NCI-H460 (cell line): ENCODE measurements around the gene MUTYH. TPM values are rescaled to one million over a fixed set of nuclear protein-coding genes. Genes with fewer than 3 reads are reported as not detected.

Experiments
- DNase-seq: peaks from one replicate; pipeline ENCODE4 v3.0.0-alpha.2; 2016; ENCODE audit warnings: low read depth; ENCODE audit errors: extremely low read depth
- total RNA-seq: library from RNA; depleted of rRNA; stranded (reverse); fragments of >200 nt; shearing (Covaris generic); gene quantifications from 2 replicates; pipeline ENCODE4 v1.2.3, GENCODE V29; 2014

The MUTYH gene
- total RNA-seq, 1 experiment from 2014 or later: 10.9 TPM

DNA sequence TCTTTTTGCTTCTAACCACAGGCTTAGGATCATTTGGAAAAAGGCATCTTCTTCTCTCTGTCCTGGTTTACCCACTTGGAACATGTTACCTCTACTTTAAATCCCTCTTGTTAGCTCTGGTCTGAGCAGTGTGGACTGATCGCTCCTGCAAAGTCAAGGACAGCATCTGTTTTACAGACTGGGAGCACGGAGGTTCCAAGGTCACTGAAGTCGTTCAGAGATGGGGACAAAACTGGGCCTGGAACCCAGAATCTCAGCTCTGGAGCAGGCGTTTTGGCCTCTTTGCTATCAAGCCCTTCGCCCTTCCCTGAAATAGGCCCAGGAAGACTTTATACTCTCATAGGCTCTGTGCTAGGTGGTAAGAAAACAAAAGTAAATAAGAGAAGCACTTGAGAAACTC, 11.3 kb upstream of the MUTYH start:
- DNase-seq: no peak

DNA sequence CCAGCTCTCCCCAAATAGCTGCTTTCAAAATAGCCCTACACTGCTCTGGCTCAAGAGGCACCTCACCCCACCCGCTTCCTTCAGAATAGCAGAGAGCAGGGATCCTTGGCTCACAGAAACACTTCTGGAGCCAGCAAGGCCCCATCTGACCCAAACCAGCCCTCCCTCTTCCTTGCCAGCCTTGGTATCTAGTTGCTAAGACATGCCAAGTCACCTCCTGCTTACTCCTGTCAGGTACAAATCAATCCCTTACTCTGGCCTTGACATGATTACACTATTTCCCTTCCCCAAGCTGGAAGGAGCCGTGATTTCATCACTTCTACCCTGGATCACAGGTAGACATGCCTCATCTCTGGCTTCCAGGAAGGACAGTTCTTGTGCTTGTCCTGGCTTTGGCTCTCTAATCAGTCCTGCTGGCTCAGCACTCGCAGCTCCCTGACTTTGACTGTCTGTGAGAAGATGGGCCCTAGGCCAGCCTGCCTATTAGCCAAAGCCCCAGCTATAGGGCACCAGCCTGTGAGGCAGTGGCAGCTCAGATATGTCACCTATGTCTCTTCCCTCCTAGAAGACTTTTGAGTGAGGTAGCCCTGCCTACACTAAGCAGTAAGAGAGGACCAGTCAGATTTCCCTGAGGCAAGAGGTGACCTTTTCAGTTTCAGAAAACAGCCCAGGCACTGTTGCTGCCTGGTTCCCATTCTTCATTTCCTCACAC, 8.9 kb upstream of the MUTYH start:
- no peak for DNase-seq

DNA sequence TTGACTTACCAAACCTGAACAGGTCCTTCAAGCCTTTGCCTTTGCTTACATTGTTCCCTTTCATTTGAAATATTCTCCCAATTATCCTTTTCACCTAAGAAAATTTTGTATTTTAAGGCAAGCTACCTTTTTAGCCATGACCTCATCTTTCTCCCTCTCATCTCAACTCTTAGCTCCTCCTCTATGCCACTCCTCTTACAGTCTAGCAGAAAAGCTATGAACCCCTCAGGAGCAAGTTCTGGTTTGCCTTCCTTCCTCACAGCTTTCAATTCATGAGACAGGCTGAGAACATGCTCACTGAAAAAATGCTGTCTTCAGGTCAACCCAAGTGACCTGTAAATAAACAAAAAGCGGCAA, 8.3 kb upstream of the MUTYH start:
- DNase-seq: no peak

DNA sequence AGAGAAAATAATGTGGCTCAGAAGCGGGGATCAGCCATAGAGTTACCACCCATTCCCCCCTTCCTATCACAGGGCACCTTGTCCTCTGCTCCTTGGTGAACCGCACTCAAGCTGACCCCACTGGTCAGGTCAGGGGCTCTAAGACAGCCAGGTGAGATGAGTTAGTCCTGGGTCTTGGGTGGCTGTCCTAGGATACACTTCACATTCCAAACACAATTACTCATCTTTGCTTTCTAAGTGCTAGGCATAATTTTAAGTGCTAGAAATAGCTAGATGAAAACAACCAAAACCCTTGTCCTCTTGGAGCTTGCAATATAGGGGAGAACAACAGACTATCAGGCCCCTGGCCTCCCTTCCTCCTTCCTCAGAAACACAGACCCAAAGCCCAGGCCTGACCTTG, 7.8 kb upstream of the MUTYH start:
- no peak for DNase-seq

DNA sequence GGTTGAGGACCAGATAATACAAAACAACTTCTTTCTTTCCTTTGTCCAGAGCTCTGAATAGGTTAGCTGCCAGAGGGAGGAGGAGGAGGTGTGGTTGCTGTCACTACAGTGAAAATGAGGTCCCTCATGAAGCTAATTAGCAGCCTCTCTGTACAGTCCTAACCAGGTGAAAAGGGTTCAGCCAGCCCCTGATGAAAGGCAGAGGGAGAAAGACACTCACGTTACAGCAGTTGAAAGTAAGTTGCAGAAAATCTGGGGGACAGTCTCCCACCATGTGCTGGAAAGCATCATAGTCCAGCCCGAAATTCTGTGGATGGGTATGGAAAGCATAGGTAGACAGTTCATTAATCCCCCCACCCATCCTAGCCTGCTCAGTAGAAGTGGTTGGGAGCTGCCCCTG, 6.2 kb upstream of the MUTYH start:
- no peak for DNase-seq

DNA sequence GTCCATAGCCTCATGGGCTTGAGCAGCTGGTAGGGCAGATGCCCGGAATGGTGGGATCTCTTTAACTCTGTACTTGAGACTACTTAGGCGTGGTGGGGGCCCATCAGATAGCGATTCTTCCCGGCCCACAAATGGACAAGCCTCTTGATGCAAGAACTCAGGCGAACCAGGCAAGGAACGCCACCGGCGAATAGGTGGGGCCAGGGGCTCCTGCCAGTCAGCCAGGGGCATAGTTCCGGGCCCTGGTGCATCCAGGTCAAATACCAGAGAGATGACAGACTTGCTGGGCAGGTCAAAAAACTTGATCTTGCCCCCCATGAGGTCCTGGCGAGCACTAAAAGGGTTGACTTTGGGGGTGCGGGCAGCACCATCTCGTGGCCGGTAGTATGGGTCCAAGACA, 4.8 kb upstream of the MUTYH start:
- DNase-seq: no peak

DNA sequence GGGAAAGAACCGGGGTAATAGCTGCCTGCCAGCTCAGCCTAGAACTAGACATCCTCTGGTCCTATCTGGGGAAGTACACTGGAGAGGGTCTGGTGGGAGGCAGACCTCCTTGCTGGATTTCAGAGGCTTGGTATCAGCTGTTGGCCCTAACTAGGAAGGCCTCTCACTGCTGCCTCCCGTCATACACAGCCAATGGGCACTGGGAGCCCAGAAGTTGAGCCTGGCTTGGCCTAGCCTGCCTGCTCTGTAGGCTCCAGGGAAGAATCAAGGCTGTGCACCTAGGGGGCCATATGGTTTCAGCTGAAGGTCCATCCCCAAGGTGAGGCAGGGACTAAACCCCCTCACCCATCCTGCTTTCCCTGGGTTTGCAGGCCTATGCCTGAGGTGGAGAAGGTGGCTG, 4.3 kb upstream of the MUTYH start:
- no peak for DNase-seq

DNA sequence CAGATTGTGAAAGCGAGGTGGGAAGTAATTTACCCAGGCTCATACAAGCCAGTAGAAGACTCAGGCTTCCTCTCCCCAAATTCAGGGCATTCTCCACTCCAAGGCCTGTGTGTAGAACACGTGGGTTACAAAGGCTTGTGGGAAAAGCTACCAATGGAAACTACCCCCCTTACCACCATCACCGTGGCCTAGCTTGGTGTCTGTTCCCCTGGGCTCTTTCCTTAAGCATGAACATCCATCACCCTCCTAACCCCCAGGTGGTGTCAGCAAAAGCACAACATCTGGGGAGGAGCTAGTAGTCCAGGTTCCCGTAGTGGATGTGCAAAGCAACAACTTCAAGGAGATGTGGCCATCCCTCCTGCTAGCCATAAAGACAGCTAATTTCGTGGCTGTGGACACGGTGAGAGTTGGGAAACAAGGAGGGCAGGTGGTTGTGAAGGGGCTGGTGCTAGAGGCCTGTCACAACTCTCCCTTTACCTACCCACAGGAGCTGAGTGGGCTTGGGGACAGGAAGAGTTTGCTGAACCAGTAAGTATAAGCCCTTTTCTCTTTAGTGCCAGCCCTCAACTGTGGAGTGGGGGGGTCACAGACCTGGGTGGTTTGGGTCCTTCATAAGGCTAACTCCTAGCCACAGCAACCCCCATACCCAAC, 701 bp upstream of the MUTYH start:
- DNase-seq: no peak

DNA sequence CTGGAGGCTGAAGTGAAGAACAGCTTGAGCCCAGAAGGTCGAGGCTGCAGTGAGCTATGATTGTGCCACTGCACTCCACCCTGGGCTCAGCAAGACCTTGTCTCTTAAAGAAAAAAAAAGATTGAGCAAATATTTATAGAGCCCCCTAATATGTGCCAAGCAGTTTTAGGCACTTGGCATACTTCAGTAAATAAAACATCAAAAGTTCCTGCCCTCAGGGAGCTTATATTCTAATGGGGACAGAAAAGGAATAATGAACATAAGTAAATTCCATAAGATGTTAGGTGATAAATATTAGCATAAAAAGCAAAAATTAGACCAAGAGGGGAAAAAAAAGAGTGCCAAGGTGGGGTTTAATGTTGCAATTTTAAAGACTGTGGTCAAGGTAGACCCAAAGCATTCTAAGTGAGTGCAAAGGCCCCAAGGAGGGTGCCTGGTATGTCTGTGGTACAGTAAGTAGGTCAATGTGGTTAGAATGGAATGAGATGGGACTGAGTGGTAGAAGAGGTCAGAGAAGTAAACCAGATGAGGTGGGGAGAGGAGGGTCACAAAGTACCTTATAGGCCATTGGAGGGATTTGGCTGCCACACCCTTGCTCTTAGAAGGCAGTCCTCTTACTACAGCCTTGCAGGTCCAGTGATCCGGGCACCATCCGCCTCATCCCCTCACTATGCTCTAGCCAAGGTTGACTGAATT, 2.5 kb downstream of the MUTYH start:
- DNase-seq: no peak

DNA sequence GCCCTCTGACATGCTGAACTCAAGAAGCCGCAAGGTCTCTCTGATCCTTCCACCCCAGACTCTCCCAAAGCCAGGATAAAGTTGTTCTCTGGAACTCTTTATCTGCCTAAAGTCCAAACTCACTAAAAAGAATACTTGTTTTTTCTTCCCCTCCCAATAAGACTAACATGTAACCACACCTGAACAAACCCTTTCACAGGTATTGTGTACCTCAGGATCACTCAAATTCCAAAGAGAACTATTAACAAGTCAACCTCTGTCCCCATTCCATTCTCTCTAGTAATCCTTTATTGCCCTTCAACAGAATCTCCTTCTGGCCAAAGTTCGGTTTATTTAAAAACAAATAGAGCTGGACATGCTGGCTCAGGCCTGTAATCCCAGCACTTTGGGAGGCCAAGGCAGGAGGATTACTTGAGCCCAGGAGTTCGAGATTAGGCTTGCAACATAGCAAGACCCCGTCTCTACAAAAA, 4.3 kb downstream of the MUTYH start:
- DNase-seq: no peak

DNA sequence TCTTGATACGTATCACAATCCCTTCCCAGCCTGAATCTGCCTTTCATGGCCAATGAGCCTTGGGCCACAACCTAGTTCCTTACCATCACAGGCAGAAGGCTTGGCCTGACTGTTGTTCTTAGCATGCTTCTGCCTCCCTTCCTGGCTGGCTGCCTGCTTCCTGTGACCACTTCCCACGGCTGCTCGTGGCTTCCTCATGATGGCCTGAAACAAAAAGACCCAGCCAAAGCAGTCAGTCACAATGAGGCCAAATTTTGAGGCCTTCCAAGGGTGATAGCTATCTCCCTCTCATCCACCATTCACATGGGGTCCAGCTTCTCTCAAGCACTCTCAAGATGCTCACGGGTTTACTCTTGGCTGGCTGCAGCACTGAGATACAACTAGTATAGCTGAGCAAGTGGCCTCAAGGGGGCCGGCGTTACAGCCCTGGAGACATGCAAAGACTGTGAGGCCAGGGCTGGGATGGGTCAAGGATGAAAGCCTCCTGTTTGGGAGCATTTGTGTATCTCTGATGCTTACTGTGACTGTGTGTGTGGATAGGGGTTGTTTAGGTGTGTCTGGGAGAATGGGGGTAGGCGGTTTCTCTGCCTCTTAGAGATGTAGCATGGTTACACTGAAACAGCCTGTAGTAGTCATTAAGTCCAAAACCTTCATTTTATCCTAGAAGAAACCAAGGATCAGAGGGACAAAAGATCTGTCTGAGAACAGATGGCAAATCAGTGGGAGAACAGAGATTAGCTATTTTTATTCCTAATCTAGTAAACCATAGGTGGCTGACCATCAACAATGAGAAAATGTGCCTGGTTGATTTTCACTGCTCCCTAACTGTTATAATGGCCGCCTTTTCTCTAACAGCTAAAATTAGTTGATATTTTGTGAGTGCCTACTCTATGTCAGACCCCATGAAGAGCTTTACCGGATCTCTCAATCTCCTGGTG, 5.7 kb downstream of the MUTYH start:
- DNase-seq: no peak

DNA sequence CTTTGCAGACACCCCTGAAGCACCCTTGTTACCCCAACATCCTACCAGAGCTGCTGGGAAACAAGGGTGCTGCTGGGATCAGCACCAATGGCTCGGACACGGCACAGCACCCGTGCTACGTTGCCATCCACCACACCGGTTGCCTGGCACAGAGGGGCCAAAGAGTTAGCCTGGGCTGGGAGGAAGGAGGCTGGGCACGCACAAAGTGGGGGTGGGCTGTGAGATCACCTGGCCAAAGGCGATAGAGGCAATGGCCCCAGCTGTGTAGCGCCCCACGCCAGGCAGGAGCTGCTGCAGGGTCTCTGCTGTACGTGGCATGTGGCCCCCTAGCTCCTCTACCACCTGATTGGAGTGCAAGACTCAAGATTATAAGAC, 7.9 kb downstream of the MUTYH start:
- DNase-seq: no peak

DNA sequence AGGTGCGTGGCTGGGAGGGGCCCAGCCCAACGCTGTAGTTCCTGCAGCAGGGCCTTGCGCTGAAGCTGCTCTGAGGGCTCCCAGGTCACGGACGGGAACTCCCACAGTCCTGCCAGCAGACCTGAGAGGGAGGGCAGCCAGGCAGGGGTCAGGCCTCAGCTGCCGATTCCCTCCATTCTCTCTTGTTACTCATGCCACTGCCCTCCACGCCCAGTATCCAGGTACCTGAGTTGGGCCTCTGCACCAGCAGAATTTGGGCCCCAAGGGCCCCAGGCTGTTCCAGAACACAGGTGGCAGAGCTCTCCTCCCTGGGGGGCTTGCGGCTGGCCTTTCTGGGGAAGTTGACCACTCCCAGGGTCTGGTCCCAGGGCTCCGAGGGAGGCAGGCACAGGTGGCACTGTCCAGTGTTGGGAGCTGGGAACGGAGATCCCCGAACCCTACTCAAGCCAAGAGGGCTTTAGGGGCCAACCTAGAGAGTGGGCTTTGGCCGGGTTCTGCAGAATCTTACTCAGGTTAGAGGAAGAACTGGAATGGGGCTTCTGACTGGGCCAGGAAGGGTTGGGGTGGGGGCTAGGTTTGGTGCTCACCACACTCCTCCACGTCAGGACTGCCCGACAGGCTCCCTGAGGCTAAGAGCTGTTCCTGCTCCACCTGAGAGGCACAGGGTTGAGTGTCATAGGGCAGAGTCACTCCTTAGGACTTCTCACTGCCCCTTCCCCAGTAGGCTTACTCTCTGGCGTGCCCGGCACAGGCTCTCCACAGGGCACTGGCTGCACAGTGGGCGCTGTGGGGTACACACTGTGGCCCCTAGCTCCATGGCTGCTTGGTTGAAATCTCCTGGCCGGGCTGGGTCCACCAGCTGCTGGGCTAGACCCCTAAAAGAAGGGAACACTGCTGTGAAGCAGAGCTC, 8.5 kb downstream of the MUTYH start:
- DNase-seq: no peak

DNA sequence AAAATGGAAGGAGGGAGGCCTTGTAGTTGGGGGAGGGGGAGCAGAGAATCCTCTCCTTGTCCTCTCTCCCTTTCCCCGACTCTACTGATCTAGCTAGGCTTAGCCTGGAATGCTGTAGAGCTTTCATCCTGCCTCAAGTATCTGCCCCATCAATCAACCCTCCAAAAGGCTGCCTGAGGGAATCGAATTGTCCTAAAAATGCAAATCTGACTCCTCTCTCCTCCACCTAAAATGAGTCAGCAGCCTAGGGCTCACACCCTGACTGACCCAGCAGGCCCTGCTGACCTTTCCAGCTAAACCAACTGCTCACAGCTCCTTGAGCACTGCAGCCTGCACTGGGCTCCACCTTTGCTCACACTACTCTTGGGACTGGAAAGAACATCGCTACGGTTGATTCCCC, 10.8 kb downstream of the MUTYH start:
- DNase-seq: no peak

DNA sequence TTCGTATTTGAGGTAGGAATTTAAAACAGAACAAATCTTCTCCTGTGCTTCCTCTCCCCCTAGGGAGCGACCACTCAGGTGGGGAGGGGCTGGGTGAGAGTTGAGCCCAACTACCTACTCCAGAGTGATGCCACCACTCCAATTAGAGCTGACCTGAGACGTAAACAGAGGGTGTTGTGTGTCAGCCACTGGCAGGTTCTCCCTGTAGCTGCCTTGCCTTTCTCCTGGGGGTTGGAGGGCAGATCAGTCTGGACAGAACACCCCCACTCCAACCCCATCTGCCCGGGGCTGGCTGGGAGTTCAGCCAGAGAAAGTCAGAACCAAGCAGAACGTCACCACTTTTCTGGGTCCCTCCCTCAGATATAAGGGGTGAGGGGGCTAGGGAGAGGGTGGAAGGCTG, 11.6 kb downstream of the MUTYH start:
- DNase-seq: no peak

DNA sequence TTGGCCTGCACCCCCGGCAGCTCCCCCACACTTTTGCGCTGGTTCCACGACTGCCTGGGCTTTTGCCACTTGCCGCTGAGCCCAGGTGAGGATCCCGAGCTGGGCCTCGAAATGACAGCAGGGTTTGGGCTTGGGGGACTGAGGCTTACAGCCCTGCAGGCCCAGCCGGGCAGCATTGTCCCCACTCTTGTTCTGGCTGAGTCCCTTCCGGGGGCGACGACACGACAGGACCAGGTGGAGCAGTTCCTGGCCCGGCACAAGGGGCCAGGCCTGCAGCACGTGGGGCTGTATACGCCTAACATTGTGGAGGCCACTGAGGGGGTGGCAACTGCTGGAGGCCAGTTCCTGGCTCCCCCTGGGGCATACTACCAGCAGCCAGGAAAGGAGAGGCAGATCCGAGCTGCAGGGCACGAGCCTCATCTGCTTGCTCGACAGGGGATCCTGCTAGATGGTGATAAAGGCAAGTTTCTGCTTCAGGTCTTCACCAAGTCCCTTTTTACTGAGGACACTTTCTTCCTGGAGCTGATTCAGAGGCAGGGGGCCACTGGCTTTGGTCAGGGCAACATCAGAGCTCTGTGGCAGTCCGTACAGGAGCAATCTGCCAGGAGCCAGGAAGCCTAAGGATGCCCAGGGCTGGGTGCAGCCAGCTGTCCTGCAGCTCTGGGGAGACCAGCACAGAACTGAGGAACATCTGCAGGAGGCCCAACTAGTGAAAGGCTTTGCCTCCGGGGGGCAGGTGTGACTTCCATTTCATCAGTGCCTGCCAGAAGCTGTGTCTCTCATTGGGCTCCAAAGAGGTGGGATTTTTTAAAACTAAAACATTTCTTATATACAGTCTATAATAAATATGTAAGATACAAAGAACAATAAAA, 12.4 kb downstream of the MUTYH start:
- no peak for DNase-seq

DNA sequence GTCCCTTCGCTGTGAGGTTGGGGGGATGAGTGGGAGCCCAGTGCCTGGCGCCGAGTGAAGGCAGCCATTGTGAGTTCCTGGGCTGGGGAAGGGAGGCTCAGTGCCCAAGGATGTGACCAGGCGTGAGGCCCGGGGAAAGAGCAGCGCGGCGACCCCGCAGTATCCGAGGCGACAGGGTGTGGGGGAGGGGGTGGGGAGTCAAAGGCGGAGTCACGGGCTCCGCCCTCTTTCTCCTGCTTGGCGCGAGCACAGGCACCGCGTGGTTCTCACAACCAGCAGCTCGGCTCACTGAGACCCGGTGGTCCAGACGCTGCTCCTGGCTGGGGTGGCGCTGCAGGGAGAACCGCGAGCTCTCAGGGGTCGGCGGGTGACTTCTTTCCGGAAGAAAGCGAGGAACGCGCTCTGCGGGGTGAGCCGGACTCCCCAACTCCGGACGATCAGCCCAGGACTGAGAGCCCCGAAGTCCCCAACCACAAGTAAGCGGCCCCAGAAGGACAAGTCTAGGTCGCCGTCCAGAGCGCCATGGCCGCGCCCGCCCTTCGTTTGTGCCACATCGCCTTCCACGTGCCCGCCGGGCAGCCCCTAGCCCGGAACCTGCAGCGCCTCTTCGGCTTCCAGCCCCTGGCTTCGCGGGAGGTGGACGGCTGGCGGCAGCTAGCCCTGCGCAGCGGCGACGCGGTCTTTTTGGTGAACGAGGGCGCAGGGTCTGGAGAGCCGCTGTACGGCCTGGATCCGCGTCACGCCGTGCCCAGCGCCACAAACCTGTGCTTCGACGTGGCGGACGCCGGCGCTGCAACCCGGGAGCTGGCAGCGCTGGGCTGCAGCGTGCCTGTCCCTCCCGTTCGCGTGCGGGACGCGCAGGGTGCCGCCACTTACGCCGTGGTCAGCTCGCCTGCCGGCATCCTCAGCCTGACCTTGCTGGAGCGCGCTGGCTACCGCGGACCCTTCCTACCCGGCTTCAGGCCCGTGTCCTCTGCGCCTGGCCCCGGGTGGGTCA, 13.3 kb downstream of the MUTYH start, which contains the start of gene HPDL:
Gene HPDL (plus strand): TSS at position 269 of the 997 bp plus-strand sequence. CDS start 254 bp downstream, at position 523.
- DNase-seq: peak; percentile 36
